Lower leg skin (tissue), 3 donors: ENCODE results near the gene PDLIM5.

Experiments
- POLR2A ChIP-seq, 2 donors: fragments of 450-650 bp; IDR thresholded peaks; one replicate each; pipeline ENCODE4 v1.6.1; 2016 to 2017; ENCODE audit warnings: antibody characterized with exemption in 2 of 2, mild to moderate bottlenecking in 1 of 2, moderate library complexity in 1 of 2
- TF ChIP-seq, protein P1 (sequence below), 3 donors: fragments of 450-650 bp; IDR thresholded peaks; one replicate each; pipeline ENCODE4 v1.5.1; 2016; ENCODE audit warnings: antibody characterized with exemption in 3 of 3, mild to moderate bottlenecking in 3 of 3, moderate library complexity in 2 of 3

GRCh38 chr4:94435874-94436273 lies 15.9 kb upstream of the PDLIM5 start:
- TF ChIP-seq, protein P1, sequence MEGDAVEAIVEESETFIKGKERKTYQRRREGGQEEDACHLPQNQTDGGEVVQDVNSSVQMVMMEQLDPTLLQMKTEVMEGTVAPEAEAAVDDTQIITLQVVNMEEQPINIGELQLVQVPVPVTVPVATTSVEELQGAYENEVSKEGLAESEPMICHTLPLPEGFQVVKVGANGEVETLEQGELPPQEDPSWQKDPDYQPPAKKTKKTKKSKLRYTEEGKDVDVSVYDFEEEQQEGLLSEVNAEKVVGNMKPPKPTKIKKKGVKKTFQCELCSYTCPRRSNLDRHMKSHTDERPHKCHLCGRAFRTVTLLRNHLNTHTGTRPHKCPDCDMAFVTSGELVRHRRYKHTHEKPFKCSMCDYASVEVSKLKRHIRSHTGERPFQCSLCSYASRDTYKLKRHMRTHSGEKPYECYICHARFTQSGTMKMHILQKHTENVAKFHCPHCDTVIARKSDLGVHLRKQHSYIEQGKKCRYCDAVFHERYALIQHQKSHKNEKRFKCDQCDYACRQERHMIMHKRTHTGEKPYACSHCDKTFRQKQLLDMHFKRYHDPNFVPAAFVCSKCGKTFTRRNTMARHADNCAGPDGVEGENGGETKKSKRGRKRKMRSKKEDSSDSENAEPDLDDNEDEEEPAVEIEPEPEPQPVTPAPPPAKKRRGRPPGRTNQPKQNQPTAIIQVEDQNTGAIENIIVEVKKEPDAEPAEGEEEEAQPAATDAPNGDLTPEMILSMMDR (IDR thresholded peaks at IDR 0.05) = no peak
- no peak for TF ChIP-seq POLR2A (IDR thresholded peaks at IDR 0.05)
